MCF 10A (cell line): ENCODE data around the gene PNPLA5. TPM values are rescaled to one million over a fixed set of nuclear protein-coding genes. Genes with fewer than 3 reads are reported as not detected.

Experiments
- BruUV-seq: library from RNA; stranded (reverse); fragments of 400-500 nt; replicated peaks from 2 replicates; lab custom pipeline; 2021; lab: Mats Ljungman, UMichigan
- CTCF ChIA-PET: fragments of 300-600 bp; sonication (Branson Sonifier 250); formaldehyde crosslinking; extraction: SDS; loops from one replicate; lab custom pipeline; 2021; ENCODE audit warnings: antibody characterized with exemption, inconsistent platforms; lab: Yijun Ruan, JAX
- POLR2A ChIA-PET: fragments of 300-600, 350-650 bp; sonication (Branson Sonifier 250); formaldehyde crosslinking; extraction: SDS; loops from one replicate; lab custom pipeline; 2020; ENCODE audit warnings: antibody characterized with exemption, inconsistent platforms; lab: Yijun Ruan, JAX
- DNase-seq: peaks from one replicate; pipeline ENCODE4 v3.0.0-alpha.2; 2018; ENCODE audit not compliant: unreplicated experiment
- H3K27ac Mint-ChIP-seq: one replicate; pipeline ENCODE4 v1.8.0; 2022; ENCODE audit warnings: mild to moderate bottlenecking, low read depth, mixed read lengths; ENCODE audit not compliant: unreplicated experiment
- H3K27me3 Mint-ChIP-seq: one replicate; pipeline ENCODE4 v1.8.0; 2022; ENCODE audit warnings: mixed read lengths; ENCODE audit not compliant: insufficient read depth, unreplicated experiment
- H3K36me3 Mint-ChIP-seq: one replicate; pipeline ENCODE4 v1.8.0; 2022; ENCODE audit warnings: mild to moderate bottlenecking, moderate library complexity, mixed read lengths; ENCODE audit not compliant: insufficient read depth, unreplicated experiment
- H3K4me1 Mint-ChIP-seq: one replicate; pipeline ENCODE4 v1.8.0; 2022; ENCODE audit warnings: mixed read lengths; ENCODE audit not compliant: insufficient read depth, unreplicated experiment
- H3K4me3 Mint-ChIP-seq: one replicate; pipeline ENCODE4 v1.8.0; 2022; ENCODE audit warnings: mild to moderate bottlenecking, moderate library complexity, mixed read lengths; ENCODE audit not compliant: unreplicated experiment
- H3K9me3 Mint-ChIP-seq: one replicate; pipeline ENCODE4 v1.8.0; 2022; ENCODE audit warnings: mixed read lengths; ENCODE audit not compliant: unreplicated experiment
- CTCF ChIP-seq: fragments of 200-600 bp; IDR thresholded peaks from one replicate; pipeline ENCODE4 v1.8.0; 2022; ENCODE audit warnings: antibody characterized with exemption, mild to moderate bottlenecking; ENCODE audit not compliant: unreplicated experiment
- intact Hi-C: fragments of 100-400 bp; cut with micrococcal nuclease; formaldehyde crosslinking; loops from 2 replicates; pipeline ENCODE4 v1.14.1; 2022
- total RNA-seq: library from RNA; stranded (reverse); gene quantifications from 2 replicates; pipeline ENCODE4 v1.2.3, GENCODE V29; 2022

PNPLA5 gene
- total RNA-seq, 1 experiment from 2014 or later = not detected

- intact Hi-C loops = no loop called here
- POLR2A ChIA-PET = no interaction called here
- no peak for TF ChIP-seq CTCF
- Mint-ChIP-seq H3K4me3 (no peak overlapping the region), H3K4me1 (no peaks in the 10 kb centered on the region), H3K27me3 (peaks cover 56% of the 10 kb centered on the region), H3K27ac (no peak overlapping the region), H3K9me3 (peaks cover under 1% of the 10 kb centered on the region), H3K36me3 (no peaks in the 10 kb centered on the region)
- CTCF ChIA-PET = no interaction called here
- BruUV-seq = no TSS peak
- DNase-seq = no peak
Measured at GRCh38 chr22:43851058-43851978, 40.5 kb downstream of the PNPLA5 start.

- ChIA-PET CTCF (interaction anchor here (0.9 kb wide), 1 partner anchor 34 kb away, joined by 3 read pairs; no protein-coding TSS in a partner anchor), POLR2A (no interaction called here)
- no peak for TF ChIP-seq CTCF
- Mint-ChIP-seq H3K9me3 (no peaks in the 10 kb centered on the region), H3K27me3 (peaks cover 64% of the 10 kb centered on the region), H3K27ac (no peak overlapping the region), H3K36me3 (no peaks in the 10 kb centered on the region), H3K4me3 (no peak overlapping the region), H3K4me1 (no peaks in the 10 kb centered on the region)
- no TSS peak for BruUV-seq
- intact Hi-C loops = no loop called here
- DNase-seq = no peak
Measured at GRCh38 chr22:43850529-43850928, 41.3 kb downstream of the PNPLA5 start.

GRCh38 chr22:43849731-43850130, 42.1 kb downstream of the PNPLA5 start:
- intact Hi-C loops = no loop called here
- Mint-ChIP-seq H3K36me3 (no peaks in the 10 kb centered on the region), H3K4me1 (no peaks in the 10 kb centered on the region), H3K27ac (no peak overlapping the region), H3K27me3 (peaks cover 72% of the 10 kb centered on the region), H3K9me3 (no peaks in the 10 kb centered on the region), H3K4me3 (no peak overlapping the region)
- no TSS peak for BruUV-seq
- no peak for TF ChIP-seq CTCF
- DNase-seq = no peak
- ChIA-PET CTCF (interaction anchor here (0.7 to 0.9 kb wide), 3 partner anchors 28 to 442 kb away, joined by 3 read pairs; no protein-coding TSS in a partner anchor), POLR2A (no interaction called here)

GRCh38 chr22:43848366-43849171, 43.2 kb downstream of the PNPLA5 start:
- peak; percentile 18 for TF ChIP-seq CTCF
- no TSS peak for BruUV-seq
- H3K27me3 Mint-ChIP-seq = peaks cover 72% of the 10 kb centered on the region
- intact Hi-C loops = no loop called here
- ChIA-PET POLR2A (no interaction called here), CTCF (interaction anchor here (0.7 to 1.0 kb wide), 2 partner anchors 46 to 100 kb away, joined by 3 read pairs; no protein-coding TSS in a partner anchor)
- H3K4me1 Mint-ChIP-seq = no peaks in the 10 kb centered on the region
- H3K4me3 Mint-ChIP-seq = no peak overlapping the region
- no peak overlapping the region for H3K27ac Mint-ChIP-seq
- no peaks in the 10 kb centered on the region for H3K9me3 Mint-ChIP-seq
- no peaks in the 10 kb centered on the region for H3K36me3 Mint-ChIP-seq
- DNase-seq = peak; percentile 13
